Measurements from ENCODE around the gene EPN2.

Gene EPN2

GRCh38 chr17:19299214-19299747, 62.1 kb downstream of the EPN2 start:
- TF ChIP-seq CTCF (conservative IDR thresholded peaks at IDR 0.05; ENCODE audit: low read depth, low read length) = no peak
- H3K79me2 ChIP-seq (ENCODE audit: insufficient read depth, low read depth) = no peaks in the 10 kb centered on the region
- H3K9ac ChIP-seq = no peak overlapping the region
- no peak overlapping the region for H2AFZ ChIP-seq (ENCODE audit: low read depth)
- no peaks in the 10 kb centered on the region for H3K36me3 ChIP-seq (ENCODE audit: insufficient read depth)
- H4K20me1 ChIP-seq (ENCODE audit: insufficient read depth) = no peaks in the 10 kb centered on the region
- H3K4me3 ChIP-seq (IDR thresholded peaks at IDR 0.05; ENCODE audit: insufficient read depth, low read depth, low read length) = no peak overlapping the region
- peaks cover 23% of the 10 kb centered on the region for H3K4me1 ChIP-seq (ENCODE audit: low read depth, poor library complexity, severe bottlenecking)
- H3K4me2 ChIP-seq = no peak overlapping the region
- H3K27me3 ChIP-seq (ENCODE audit: insufficient read depth, low read depth) = no peaks in the 10 kb centered on the region
- no peak overlapping the region for H3K27ac ChIP-seq

- Histone ChIP-seq H4K20me1 (ENCODE audit: insufficient read depth) (no peaks in the 10 kb centered on the region), H3K4me3 (IDR thresholded peaks at IDR 0.05; ENCODE audit: insufficient read depth, low read depth, low read length) (no peak overlapping the region), H3K4me1 (ENCODE audit: low read depth, poor library complexity, severe bottlenecking) (peaks cover 28% of the 10 kb centered on the region), H3K79me2 (ENCODE audit: insufficient read depth, low read depth) (no peaks in the 10 kb centered on the region), H3K27me3 (ENCODE audit: insufficient read depth, low read depth) (no peaks in the 10 kb centered on the region), H3K36me3 (ENCODE audit: insufficient read depth) (no peaks in the 10 kb centered on the region), H3K4me2 (no peak overlapping the region), H3K9ac (no peak overlapping the region), H3K27ac (no peak overlapping the region), H2AFZ (ENCODE audit: low read depth) (no peak overlapping the region)
- TF ChIP-seq CTCF (conservative IDR thresholded peaks at IDR 0.05; ENCODE audit: low read depth, low read length) = no peak
Measured at GRCh38 chr17:19299866-19300265, 62.7 kb downstream of the EPN2 start.

- Histone ChIP-seq H3K27ac (no peak overlapping the region), H3K4me3 (IDR thresholded peaks at IDR 0.05; ENCODE audit: insufficient read depth, low read depth, low read length) (no peak overlapping the region), H3K9ac (no peak overlapping the region), H4K20me1 (ENCODE audit: insufficient read depth) (no peaks in the 10 kb centered on the region), H3K4me2 (no peak overlapping the region), H3K36me3 (ENCODE audit: insufficient read depth) (no peaks in the 10 kb centered on the region), H2AFZ (ENCODE audit: low read depth) (no peak overlapping the region), H3K27me3 (ENCODE audit: insufficient read depth, low read depth) (no peaks in the 10 kb centered on the region), H3K4me1 (ENCODE audit: low read depth, poor library complexity, severe bottlenecking) (peaks cover 41% of the 10 kb centered on the region), H3K79me2 (ENCODE audit: insufficient read depth, low read depth) (no peaks in the 10 kb centered on the region)
- TF ChIP-seq CTCF (conservative IDR thresholded peaks at IDR 0.05; ENCODE audit: low read depth, low read length) = no peak
Measured at GRCh38 chr17:19301274-19301951, 64.2 kb downstream of the EPN2 start.

GRCh38 chr17:19301973-19302372, 64.8 kb downstream of the EPN2 start:
- H3K4me2 ChIP-seq = no peak overlapping the region
- H4K20me1 ChIP-seq (ENCODE audit: insufficient read depth) = no peaks in the 10 kb centered on the region
- no peak overlapping the region for H3K27ac ChIP-seq
- H3K36me3 ChIP-seq (ENCODE audit: insufficient read depth) = no peaks in the 10 kb centered on the region
- H3K79me2 ChIP-seq (ENCODE audit: insufficient read depth, low read depth) = no peaks in the 10 kb centered on the region
- H3K4me1 ChIP-seq (ENCODE audit: low read depth, poor library complexity, severe bottlenecking) = peaks cover 47% of the 10 kb centered on the region
- H2AFZ ChIP-seq (ENCODE audit: low read depth) = no peak overlapping the region
- TF ChIP-seq CTCF (conservative IDR thresholded peaks at IDR 0.05; ENCODE audit: low read depth, low read length) = no peak
- H3K4me3 ChIP-seq (IDR thresholded peaks at IDR 0.05; ENCODE audit: insufficient read depth, low read depth, low read length) = no peak overlapping the region
- H3K9ac ChIP-seq = no peak overlapping the region
- no peaks in the 10 kb centered on the region for H3K27me3 ChIP-seq (ENCODE audit: insufficient read depth, low read depth)

All from KMS-11 (cell line).